Large intestine (tissue), 3 donors: Measurements from ENCODE around the gene GEMIN7. TPM values are rescaled to one million over a fixed set of nuclear protein-coding genes. Genes with fewer than 3 reads are reported as not detected.

Experiments used
- DNase-seq, 2 donors: peaks; one replicate each; pipeline versions ENCODE4 v3.0.0 to v3.0.0-alpha.2; 2013
- H3K27ac ChIP-seq: one replicate; pipeline ENCODE4 v1.5.1; 2013; ENCODE audit warnings: low read length
- H3K27me3 ChIP-seq: 2 replicates; pipeline ENCODE4 v1.6.1; 2013; ENCODE audit warnings: low read length; ENCODE audit not compliant: control insufficient read depth, insufficient read depth
- H3K36me3 ChIP-seq: 2 replicates; pipeline ENCODE4 v1.6.1; 2013; ENCODE audit warnings: low read length; ENCODE audit not compliant: control insufficient read depth, insufficient read depth
- H3K4me1 ChIP-seq: one replicate; pipeline ENCODE4 v1.6.1; 2013; ENCODE audit warnings: low read length; ENCODE audit not compliant: control insufficient read depth, insufficient read depth
- H3K4me3 ChIP-seq: one replicate; pipeline ENCODE4 v1.5.1; 2013; ENCODE audit warnings: low read length
- H3K9me3 ChIP-seq: one replicate; pipeline ENCODE4 v1.6.1; 2013; ENCODE audit warnings: mild to moderate bottlenecking, low read depth, low read length, moderate library complexity; ENCODE audit not compliant: control insufficient read depth
- WGBS: methylation state at CpG from one replicate; pipeline ENCODE4 v1.1.5; 2013; ENCODE audit warnings: low lambda C conversion rate; ENCODE audit not compliant: insufficient coverage; 5-methylcytosine and 5-hydroxymethylcytosine counted together
- polyA plus RNA-seq: library from polyadenylated mRNA; unstranded; fragments of 120-200 nt; gene quantifications from one replicate; pipeline ENCODE4 v1.2.1, GENCODE V29; 2013

GEMIN7 gene
- polyA plus RNA-seq, 1 donor, result 23.5 TPM

DNA sequence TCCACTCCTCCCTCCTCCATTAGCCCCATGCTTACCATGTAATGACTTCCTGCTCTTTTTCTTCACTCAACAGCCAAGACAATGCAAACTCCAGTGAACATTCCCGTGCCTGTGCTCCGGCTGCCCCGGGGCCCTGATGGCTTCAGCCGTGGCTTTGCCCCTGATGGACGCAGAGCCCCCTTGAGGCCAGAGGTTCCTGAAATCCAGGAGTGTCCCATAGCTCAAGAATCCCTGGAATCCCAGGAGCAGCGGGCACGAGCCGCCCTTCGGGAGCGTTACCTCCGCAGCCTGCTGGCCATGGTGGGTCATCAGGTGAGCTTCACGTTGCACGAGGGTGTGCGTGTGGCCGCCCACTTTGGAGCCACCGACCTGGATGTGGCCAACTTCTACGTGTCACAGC is 11.0 kb downstream of the GEMIN7 start:
- WGBS, result no CpG with 5 or more reads among the region's 17 CpGs
- no peak for DNase-seq
- Histone ChIP-seq H3K4me3 (no peak overlapping the region), H3K27me3 (no peaks in the 10 kb centered on the region), H3K36me3 (peaks cover 23% of the 10 kb centered on the region), H3K9me3 (no peaks in the 10 kb centered on the region), H3K4me1 (peaks cover 20% of the 10 kb centered on the region), H3K27ac (peak overlapping the region; percentile 97)

DNA sequence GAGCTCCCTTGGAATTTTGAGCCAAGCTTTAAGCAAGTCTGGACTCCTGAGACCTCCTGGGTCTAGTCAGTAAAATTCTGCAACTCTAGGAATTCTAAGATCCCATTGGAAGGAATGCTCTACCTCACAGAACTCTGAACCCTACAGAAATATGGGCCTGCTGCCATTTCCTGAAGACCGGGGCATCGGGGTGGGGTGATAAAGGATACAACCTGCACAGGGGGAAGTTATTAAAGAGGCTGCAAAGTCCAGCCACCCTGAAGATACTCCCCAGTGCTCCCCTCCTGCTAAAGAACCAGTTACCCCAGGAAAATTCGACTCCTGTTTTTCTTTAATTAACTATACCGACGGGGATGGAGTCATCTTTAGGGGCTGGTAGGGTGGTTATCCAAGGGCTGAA is 11.5 kb downstream of the GEMIN7 start:
- Histone ChIP-seq H3K27me3 (no peaks in the 10 kb centered on the region), H3K27ac (peak overlapping the region; percentile 97), H3K9me3 (no peaks in the 10 kb centered on the region), H3K4me3 (peak overlapping the region; percentile 95), H3K36me3 (peaks cover 18% of the 10 kb centered on the region), H3K4me1 (peaks cover 24% of the 10 kb centered on the region)
- DNase-seq, result peak in 1 of 2 donors; percentile 87
- no CpG with 5 or more reads among the region's 5 CpGs for WGBS

DNA sequence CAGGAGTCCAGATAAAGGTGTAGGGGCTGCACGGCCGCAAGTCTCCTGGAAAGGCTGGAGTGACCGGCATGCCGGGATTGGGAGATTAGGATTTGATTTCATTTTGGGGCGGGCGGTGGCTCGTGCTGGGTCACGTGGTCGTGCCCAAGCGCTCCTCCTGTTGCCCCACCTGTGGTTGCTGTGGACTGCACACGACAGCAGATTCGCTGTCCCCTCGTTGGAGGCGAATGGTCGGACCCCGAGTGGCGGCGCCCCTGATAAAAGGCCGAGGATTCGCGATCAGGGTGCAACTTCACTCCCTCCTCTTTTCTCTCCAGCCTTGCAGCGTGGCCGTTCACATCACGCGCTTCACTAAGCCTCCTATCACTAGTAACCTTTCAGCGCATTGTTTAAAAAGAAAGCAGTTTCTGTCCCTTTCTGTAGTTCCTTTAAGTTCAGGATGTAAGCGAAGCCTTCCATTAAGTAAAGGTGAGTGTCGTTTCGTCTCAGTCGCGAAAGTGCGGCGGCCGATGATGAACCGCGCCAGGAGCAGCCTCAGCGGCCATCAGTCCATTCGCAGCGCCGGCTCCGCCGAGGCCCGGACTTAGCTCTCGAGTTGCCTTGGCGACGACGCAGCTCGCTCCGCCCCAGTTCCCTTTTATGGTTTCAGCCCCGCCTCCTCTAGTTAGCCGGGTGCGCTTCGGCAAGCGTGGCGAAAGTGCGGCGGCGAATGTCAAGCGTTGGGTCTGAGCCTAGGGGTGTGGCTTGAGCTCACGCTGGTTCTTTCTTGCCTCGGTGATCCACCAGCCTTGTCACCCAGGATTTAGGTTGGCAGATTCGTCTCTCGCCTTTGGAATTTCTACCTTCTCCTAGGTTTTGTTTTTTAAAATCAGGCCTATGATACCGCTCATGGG is 12.2 kb downstream of the GEMIN7 start:
- Histone ChIP-seq H3K36me3 (peaks cover 19% of the 10 kb centered on the region), H3K9me3 (no peaks in the 10 kb centered on the region), H3K4me1 (peaks cover 31% of the 10 kb centered on the region), H3K4me3 (peak overlapping the region; percentile 95), H3K27ac (peak overlapping the region; percentile 97), H3K27me3 (no peaks in the 10 kb centered on the region)
- WGBS, result no CpG with 5 or more reads among the region's 64 CpGs
- peak; percentile 98 to 99 for DNase-seq

DNA sequence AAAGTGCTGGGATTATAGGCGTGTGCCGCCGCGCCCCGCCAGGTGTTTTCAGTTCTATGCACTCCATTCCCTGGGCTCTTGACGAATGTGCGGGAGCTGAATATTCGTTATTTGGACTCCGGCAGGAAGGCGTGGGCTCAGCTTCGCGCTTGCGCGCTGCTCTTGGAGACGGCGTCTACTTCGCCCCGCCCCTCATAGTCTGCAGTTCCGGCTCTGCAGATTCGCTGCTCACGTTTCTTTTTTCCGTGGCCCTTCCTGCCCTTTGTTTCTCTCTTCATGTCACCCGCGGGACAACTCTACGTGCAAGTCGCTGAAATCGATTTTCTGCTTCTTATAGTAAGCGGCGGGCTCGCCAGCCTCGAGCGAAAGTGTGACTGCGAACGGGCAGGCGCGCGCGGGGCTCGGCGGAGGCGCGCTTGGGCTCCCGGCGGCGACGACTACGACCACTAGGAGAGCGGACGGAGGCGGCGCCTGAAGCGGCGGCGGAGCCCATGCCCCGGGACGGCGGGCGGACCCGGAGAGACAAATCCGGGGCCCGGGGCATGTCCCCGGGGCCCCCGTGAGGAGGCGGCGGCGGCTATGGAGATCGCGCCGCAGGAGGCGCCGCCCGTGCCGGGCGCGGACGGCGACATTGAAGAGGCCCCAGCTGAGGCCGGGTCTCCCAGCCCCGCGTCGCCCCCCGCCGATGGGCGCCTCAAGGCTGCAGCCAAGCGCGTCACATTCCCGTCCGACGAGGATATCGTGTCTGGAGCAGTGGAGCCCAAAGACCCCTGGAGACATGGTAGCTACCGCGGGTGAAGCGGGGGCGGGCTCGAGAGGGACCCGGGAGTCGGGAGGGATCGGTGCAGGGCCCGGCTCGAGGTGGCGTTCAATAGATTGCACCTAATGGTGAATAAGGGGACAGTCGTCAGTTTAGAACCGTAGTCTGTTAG is 14.0 kb downstream of the GEMIN7 start, which contains the start of gene PPP1R37:
TSS of gene PPP1R37 (plus strand) at position 433 of the 932 bp plus-strand sequence. CDS start at position 580, 147 bp downstream.
- WGBS, result 3% methylated on average over 6 of the region's 103 CpGs
- peaks cover 10% of the 10 kb centered on the region for H3K36me3 ChIP-seq

DNA sequence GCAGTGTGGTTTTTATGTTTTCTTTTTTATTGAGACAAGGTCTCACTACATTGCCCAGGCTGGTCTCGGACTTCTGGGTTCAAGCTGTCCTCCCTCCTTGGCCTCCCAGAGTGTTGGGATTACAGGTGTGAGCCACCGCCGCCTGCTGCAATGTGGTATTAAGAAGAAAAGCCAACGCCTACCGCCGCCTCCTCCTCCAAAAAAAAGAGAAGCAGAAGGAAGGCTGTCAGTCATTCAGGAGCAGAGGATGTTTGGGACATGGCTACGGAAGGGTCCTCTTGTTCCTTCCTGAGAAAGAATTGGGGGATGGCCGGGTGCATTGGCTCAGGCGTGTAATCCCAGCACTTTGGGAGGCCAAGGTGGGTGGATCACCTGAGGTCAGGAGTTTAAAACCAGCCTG is 15.1 kb downstream of the GEMIN7 start:
- DNase-seq, result no peak
- Histone ChIP-seq H3K4me3 (peak overlapping the region; percentile 95), H3K9me3 (no peaks in the 10 kb centered on the region), H3K27me3 (no peaks in the 10 kb centered on the region), H3K4me1 (peaks cover 56% of the 10 kb centered on the region), H3K36me3 (peaks cover 5% of the 10 kb centered on the region), H3K27ac (peak overlapping the region; percentile 97)
- no CpG with 5 or more reads among the region's 9 CpGs for WGBS

More for the DNA sequence above, 14.0 kb downstream of the GEMIN7 start, which contains the start of gene PPP1R37:
- DNase-seq, result peak; percentile 98
- Histone ChIP-seq H3K9me3 (no peaks in the 10 kb centered on the region), H3K4me3 (peak within 1 kb of the TSS; percentile 95), H3K27ac (peak within 1 kb of the TSS; percentile 97), H3K4me1 (peaks cover 45% of the 10 kb centered on the region), H3K27me3 (no peaks in the 10 kb centered on the region)

DNA sequence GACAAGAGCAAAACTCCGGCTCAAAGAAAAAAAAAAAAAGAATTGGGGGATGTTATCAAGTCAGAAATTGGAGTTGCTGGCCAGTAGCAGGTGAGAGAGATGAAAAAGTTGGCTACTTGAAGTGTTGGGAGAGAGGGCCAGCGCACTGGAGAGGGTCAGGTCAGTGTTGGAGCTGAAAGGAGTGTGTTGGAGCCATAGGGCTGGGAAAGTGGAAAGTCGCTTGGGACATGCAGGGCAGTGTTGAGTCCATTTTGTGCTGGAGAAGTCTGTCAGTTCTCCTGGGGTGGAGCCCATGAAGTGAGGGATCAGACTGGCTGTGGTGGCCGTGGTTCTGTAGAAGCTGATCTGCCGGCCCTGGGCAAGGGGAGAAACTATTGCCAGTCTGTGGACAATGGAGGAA is 15.6 kb downstream of the GEMIN7 start:
- H3K27me3 ChIP-seq, result no peaks in the 10 kb centered on the region
- peak overlapping the region; percentile 95 for H3K4me3 ChIP-seq
- 71% methylated on average over 1 of the region's 5 CpGs for WGBS
- peak in 1 of 2 donors; percentile 4 for DNase-seq
- no peak overlapping the region for H3K27ac ChIP-seq
- H3K4me1 ChIP-seq, result peaks cover 59% of the 10 kb centered on the region
- H3K9me3 ChIP-seq, result no peaks in the 10 kb centered on the region
- peaks cover 5% of the 10 kb centered on the region for H3K36me3 ChIP-seq

- no peak for DNase-seq
- H3K9me3 ChIP-seq, result no peaks in the 10 kb centered on the region
- H3K27me3 ChIP-seq, result no peaks in the 10 kb centered on the region
- WGBS, result 100% methylated on average over 1 of the region's 14 CpGs
- H3K4me1 ChIP-seq, result peaks cover 61% of the 10 kb centered on the region
- H3K27ac ChIP-seq, result no peak overlapping the region
- peaks cover 8% of the 10 kb centered on the region for H3K36me3 ChIP-seq
- no peak overlapping the region for H3K4me3 ChIP-seq
Observed at GRCh38 chr19:45095496-45096413, 16.7 kb downstream of the GEMIN7 start.

GRCh38 chr19:45096700-45097099 is 17.6 kb downstream of the GEMIN7 start:
- DNase-seq, result no peak
- Histone ChIP-seq H3K4me1 (peaks cover 70% of the 10 kb centered on the region), H3K27me3 (no peaks in the 10 kb centered on the region), H3K27ac (no peak overlapping the region), H3K4me3 (no peak overlapping the region), H3K9me3 (no peaks in the 10 kb centered on the region), H3K36me3 (peaks cover 8% of the 10 kb centered on the region)
- 70% methylated on average over 2 of the region's 7 CpGs for WGBS

- Histone ChIP-seq H3K9me3 (no peaks in the 10 kb centered on the region), H3K4me3 (no peak overlapping the region), H3K4me1 (peaks cover 77% of the 10 kb centered on the region), H3K36me3 (peaks cover 8% of the 10 kb centered on the region), H3K27ac (peak overlapping the region; percentile 84), H3K27me3 (no peaks in the 10 kb centered on the region)
- WGBS, result no CpG with 5 or more reads among the region's 7 CpGs
- no peak for DNase-seq
Observed at GRCh38 chr19:45097450-45097775, 18.4 kb downstream of the GEMIN7 start.
